AG04450 (cell line): ENCODE data around the gene LSP1. TPM values are rescaled to one million over a fixed set of nuclear protein-coding genes. Genes with fewer than 3 reads are reported as not detected.

Experiments used
- CTCF ChIA-PET: fragments of 300-600, 350-600 bp; formaldehyde crosslinking; extraction: SDS; loops from one replicate; lab custom pipeline; 2022; ENCODE audit warnings: antibody characterized with exemption, inconsistent platforms; lab: Charles Lee
- POLR2A ChIA-PET: fragments of 350-600 bp; formaldehyde crosslinking; extraction: SDS; loops from one replicate; lab custom pipeline; 2021; ENCODE audit warnings: antibody characterized with exemption, inconsistent platforms; lab: Yijun Ruan, JAX
- DNase-seq: peaks from one replicate; pipeline ENCODE4 v3.0.0-alpha.2; 2011; ENCODE audit warnings: low read depth, low spot score
- H3K27ac ChIP-seq: one replicate; pipeline ENCODE4 v1.5.1; 2012; ENCODE audit warnings: low read depth, low read length, control low read depth
- H3K27me3 ChIP-seq: one replicate; pipeline ENCODE4 v1.6.0; 2012; ENCODE audit warnings: low read length; ENCODE audit not compliant: control insufficient read depth, insufficient read depth
- H3K4me3 ChIP-seq: 2 replicates; pipeline ENCODE4 v1.5.1; 2011; ENCODE audit warnings: mild to moderate bottlenecking, low read depth, low read length, control low read depth
- H3K9me3 ChIP-seq: 2 replicates; pipeline ENCODE4 v1.5.1; 2012; ENCODE audit warnings: low read length; ENCODE audit not compliant: control insufficient read depth, insufficient read depth
- polyA plus RNA-seq: library from polyadenylated mRNA; depleted of rRNA; stranded (reverse); fragments of >200 nt; gene quantifications from 2 replicates; pipeline ENCODE4 v1.2.3, GENCODE V29; 2011
- TF ChIP-seq, protein P1 (sequence below): IDR thresholded peaks from 2 replicates; pipeline ENCODE4 v1.5.1; 2011; ENCODE audit warnings: low read depth, low read length, control low read depth, inconsistent platforms

Gene LSP1
- polyA plus RNA-seq, 1 experiment, result not detected

DNA sequence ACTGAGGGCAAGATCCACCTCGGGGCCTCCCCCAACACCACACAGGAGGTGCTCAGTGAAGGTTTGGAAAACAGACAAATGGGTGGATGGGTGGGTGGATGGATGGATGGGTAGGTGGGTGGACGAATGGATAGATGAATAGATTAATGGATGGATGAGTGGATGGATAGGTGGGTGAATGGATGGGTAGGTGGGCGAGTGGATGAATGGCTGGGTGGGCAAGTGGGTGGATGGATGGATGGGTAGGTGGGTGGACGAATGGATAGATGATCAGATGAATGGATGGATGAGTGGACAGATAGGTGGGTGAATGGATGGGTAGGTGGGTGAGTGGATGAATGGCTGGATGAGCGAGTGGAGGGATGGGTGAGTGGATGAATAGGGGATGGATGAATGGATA, 39.7 kb downstream of the LSP1 start:
- no peak overlapping the region for H3K27ac ChIP-seq
- ChIA-PET CTCF (interaction anchor here (0.6 kb wide), 1 partner anchor 24 kb away, joined by 4 read pairs; no protein-coding TSS in a partner anchor), POLR2A (no interaction called here)
- TF ChIP-seq, protein P1, sequence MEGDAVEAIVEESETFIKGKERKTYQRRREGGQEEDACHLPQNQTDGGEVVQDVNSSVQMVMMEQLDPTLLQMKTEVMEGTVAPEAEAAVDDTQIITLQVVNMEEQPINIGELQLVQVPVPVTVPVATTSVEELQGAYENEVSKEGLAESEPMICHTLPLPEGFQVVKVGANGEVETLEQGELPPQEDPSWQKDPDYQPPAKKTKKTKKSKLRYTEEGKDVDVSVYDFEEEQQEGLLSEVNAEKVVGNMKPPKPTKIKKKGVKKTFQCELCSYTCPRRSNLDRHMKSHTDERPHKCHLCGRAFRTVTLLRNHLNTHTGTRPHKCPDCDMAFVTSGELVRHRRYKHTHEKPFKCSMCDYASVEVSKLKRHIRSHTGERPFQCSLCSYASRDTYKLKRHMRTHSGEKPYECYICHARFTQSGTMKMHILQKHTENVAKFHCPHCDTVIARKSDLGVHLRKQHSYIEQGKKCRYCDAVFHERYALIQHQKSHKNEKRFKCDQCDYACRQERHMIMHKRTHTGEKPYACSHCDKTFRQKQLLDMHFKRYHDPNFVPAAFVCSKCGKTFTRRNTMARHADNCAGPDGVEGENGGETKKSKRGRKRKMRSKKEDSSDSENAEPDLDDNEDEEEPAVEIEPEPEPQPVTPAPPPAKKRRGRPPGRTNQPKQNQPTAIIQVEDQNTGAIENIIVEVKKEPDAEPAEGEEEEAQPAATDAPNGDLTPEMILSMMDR, result no peak
- no peak for DNase-seq
- H3K27me3 ChIP-seq, result peaks cover 24% of the 10 kb centered on the region
- H3K4me3 ChIP-seq, result no peak overlapping the region
- no peaks in the 10 kb centered on the region for H3K9me3 ChIP-seq

DNA sequence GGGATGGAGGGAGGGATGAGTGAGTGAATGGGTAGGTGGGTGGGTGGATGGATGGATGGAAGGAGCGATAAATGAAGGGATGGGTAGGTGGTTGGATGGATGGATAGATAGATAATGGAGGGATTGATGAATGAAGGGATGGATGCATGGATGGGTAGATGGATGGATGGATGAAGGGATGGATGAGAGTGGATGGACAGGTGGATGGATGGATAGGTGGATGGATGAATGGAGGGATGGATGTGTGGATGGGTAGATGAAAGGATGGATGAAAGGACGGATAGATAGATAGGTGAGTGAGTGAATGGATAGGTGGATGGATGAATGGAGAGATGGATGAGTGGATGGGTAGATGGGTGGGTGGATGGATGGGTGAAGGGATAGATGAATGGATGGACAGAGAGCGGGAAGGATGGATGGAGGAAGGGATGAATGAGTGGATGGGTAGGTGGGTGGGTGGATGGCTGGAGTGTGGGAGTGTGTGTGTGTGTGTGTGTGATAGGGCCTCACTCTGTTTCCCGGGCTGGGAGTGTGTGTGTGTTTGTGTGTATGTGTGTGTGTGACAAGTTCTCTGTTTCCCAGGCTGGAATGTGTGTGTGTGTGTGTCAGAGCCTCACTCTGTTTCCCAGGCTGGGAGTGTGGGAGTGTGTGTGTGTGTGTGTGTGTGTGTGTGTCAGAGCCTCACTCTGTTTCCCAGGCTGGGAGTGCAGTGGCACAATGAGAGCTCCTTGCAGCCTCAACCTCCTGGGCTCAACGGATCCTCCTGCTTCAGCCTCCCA, 40.9 kb downstream of the LSP1 start:
- Histone ChIP-seq H3K27ac (no peak overlapping the region), H3K9me3 (no peaks in the 10 kb centered on the region), H3K27me3 (peaks cover 31% of the 10 kb centered on the region), H3K4me3 (no peak overlapping the region)
- no peak for DNase-seq
- TF ChIP-seq, protein P1, result no peak
- POLR2A ChIA-PET, result no interaction called here
- CTCF ChIA-PET, result interaction anchor here (0.6 kb wide), 1 partner anchor 52 kb away, joined by 3 read pairs; no protein-coding TSS in a partner anchor

DNA sequence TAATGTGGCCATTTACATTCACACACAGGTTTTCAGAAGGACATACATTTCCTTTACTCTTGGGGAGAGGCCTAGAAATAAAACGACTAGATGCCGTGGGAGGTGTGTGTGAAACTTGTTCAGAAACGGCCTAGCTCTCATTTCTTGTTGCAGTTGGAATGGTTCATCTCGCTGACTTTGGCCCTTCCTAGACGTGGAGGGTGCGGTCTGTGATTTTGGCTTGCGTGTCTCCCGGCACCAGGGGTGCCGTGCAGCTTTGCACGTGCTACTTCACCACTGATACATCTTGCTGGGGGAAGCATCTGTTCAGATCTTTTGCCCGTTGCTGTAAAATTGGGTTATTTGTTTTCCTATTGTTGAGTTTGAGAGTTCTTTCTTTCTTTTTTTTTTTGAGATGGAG, 41.9 kb downstream of the LSP1 start:
- H3K9me3 ChIP-seq, result no peaks in the 10 kb centered on the region
- no peak overlapping the region for H3K27ac ChIP-seq
- no peak overlapping the region for H3K4me3 ChIP-seq
- H3K27me3 ChIP-seq, result peaks cover 37% of the 10 kb centered on the region
- DNase-seq, result no peak
- CTCF ChIA-PET, result interaction anchor here (0.6 kb wide), 1 partner anchor 51 kb away, joined by 3 read pairs; no protein-coding TSS in a partner anchor
- POLR2A ChIA-PET, result no interaction called here
- TF ChIP-seq, protein P1, result no peak

DNA sequence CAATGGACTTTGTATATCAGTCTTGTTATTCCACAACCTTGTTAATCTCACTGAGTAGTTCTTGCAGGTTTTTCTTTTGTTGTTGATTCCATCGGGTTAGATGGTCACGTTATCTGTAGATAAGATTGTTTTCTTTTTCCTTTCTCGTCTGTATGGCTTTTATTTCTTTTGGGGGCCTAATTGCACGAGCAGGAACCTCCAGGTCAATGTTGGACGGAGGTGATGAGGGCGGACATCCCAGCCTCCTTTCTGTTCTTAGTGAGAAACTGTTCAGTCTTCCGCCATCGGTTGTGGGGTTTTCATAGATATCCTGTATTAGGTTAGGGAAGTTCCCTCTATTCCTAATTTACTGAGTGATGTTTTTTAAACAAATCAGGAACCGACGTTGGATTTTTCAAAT, 43.6 kb downstream of the LSP1 start:
- Histone ChIP-seq H3K27ac (no peak overlapping the region), H3K9me3 (no peaks in the 10 kb centered on the region), H3K4me3 (no peak overlapping the region), H3K27me3 (peaks cover 35% of the 10 kb centered on the region)
- ChIA-PET POLR2A (no interaction called here), CTCF (no interaction called here)
- TF ChIP-seq, protein P1, result no peak
- DNase-seq, result no peak

DNA sequence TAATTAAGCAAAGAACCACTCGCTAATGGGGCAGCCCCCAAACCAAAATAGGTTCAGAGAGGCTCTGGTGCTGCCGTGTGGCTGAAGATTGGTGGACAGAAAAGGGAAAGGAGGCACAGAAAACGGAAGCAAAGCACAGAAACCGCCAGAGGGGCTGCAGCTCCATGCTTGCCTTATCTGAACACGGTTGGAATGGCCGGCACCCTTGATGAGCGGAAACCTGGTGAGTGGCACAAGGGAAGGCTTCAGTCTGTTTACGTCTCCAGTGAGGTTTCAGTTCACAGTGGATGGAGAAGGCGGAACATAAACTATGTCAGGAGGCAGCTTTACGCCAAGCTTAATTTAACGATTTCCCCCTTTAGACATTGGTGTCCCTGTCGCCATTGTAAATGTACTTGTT, 44.0 kb downstream of the LSP1 start:
- Histone ChIP-seq H3K9me3 (no peaks in the 10 kb centered on the region), H3K27ac (no peak overlapping the region), H3K27me3 (peaks cover 34% of the 10 kb centered on the region), H3K4me3 (no peak overlapping the region)
- no peak for DNase-seq
- TF ChIP-seq, protein P1, result no peak
- ChIA-PET CTCF (no interaction called here), POLR2A (no interaction called here)
